HL-60 (cell line): ENCODE measurements around the gene ARHGAP24.

ENCODE experiments used
- GABPA ChIP-seq: IDR thresholded peaks from 2 replicates; pipeline ENCODE4 v1.6.1; 2012; ENCODE audit warnings: low read depth
- TF ChIP-seq, protein P1 (sequence below): IDR thresholded peaks from one replicate; pipeline ENCODE4 v1.5.1; 2011; ENCODE audit warnings: low read length, control low read depth, inconsistent platforms; ENCODE audit not compliant: insufficient read depth

DNA sequence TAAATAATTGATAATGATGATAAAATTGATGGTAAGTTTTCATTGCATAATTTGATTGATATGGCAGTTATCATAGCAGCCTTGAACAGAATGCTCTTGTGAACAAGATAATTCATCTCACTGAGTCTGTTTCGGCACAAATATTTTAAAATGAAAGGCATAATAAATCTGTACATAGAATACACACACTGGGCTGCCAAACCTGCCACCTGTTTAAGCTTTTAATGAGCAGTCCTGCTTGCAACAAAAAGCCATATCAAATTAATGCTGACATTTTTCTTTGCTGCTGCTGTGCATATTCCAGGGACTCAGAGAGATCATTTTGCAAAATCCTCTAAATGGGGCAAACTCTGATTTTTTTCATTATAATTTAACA lies 201.1 kb downstream of the ARHGAP24 start:
- TF ChIP-seq, protein P1, sequence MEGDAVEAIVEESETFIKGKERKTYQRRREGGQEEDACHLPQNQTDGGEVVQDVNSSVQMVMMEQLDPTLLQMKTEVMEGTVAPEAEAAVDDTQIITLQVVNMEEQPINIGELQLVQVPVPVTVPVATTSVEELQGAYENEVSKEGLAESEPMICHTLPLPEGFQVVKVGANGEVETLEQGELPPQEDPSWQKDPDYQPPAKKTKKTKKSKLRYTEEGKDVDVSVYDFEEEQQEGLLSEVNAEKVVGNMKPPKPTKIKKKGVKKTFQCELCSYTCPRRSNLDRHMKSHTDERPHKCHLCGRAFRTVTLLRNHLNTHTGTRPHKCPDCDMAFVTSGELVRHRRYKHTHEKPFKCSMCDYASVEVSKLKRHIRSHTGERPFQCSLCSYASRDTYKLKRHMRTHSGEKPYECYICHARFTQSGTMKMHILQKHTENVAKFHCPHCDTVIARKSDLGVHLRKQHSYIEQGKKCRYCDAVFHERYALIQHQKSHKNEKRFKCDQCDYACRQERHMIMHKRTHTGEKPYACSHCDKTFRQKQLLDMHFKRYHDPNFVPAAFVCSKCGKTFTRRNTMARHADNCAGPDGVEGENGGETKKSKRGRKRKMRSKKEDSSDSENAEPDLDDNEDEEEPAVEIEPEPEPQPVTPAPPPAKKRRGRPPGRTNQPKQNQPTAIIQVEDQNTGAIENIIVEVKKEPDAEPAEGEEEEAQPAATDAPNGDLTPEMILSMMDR = no peak
- TF ChIP-seq GABPA = no peak
